ENCODE measurements around the gene SLC25A47. TPM values are rescaled to one million over a fixed set of nuclear protein-coding genes. Genes with fewer than 3 reads are reported as not detected.

SLC25A47 gene
- total and polyA plus RNA-seq, 2 of the 4 experiments (the other 2 are of a cell fraction) = not detected

GRCh38 chr14:100297320-100298300 is 25.5 kb upstream of the SLC25A47 start (continued):
- TF ChIP-seq, protein P1, sequence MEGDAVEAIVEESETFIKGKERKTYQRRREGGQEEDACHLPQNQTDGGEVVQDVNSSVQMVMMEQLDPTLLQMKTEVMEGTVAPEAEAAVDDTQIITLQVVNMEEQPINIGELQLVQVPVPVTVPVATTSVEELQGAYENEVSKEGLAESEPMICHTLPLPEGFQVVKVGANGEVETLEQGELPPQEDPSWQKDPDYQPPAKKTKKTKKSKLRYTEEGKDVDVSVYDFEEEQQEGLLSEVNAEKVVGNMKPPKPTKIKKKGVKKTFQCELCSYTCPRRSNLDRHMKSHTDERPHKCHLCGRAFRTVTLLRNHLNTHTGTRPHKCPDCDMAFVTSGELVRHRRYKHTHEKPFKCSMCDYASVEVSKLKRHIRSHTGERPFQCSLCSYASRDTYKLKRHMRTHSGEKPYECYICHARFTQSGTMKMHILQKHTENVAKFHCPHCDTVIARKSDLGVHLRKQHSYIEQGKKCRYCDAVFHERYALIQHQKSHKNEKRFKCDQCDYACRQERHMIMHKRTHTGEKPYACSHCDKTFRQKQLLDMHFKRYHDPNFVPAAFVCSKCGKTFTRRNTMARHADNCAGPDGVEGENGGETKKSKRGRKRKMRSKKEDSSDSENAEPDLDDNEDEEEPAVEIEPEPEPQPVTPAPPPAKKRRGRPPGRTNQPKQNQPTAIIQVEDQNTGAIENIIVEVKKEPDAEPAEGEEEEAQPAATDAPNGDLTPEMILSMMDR (conservative IDR thresholded peaks at IDR 0.05; ENCODE audit: low read depth, low read length) = no peak
